Measurements from ENCODE around the gene SLC24A3.

GRCh38 chr20:19742974-19743639, 530.7 kb downstream of the SLC24A3 start:
- TF ChIP-seq EZH2 (IDR thresholded peaks at IDR 0.05) (no peak), POLR2AphosphoS5 (IDR thresholded peaks at IDR 0.05; ENCODE audit: borderline replicate concordance, low read depth, low read length) (no peak)
